Skeletal muscle tissue (tissue), 4 donors: Measurements from ENCODE around the gene AGPAT2. TPM values are rescaled to one million over a fixed set of nuclear protein-coding genes. Genes with fewer than 3 reads are reported as not detected.

Experiments used
- H3K27ac ChIP-seq: one replicate; pipeline ENCODE4 v1.7.0; 2013; ENCODE audit warnings: mild to moderate bottlenecking, low read depth, low read length, inconsistent platforms
- H3K27me3 ChIP-seq, 3 donors: one replicate each; pipeline ENCODE4 v1.7.0; 2013; ENCODE audit warnings: low read length in 3 of 3; ENCODE audit not compliant: control insufficient read depth in 3 of 3, insufficient read depth in 3 of 3
- H3K36me3 ChIP-seq, 3 donors: one replicate each; pipeline ENCODE4 v1.7.0; 2013; ENCODE audit warnings: low read length in 3 of 3; ENCODE audit not compliant: control insufficient read depth in 3 of 3, insufficient read depth in 3 of 3
- H3K4me1 ChIP-seq, 3 donors: one replicate each; pipeline ENCODE4 v1.7.0; 2013; ENCODE audit warnings: low read length in 3 of 3, mild to moderate bottlenecking in 3 of 3; ENCODE audit not compliant: control insufficient read depth in 3 of 3, insufficient read depth in 3 of 3
- H3K4me3 ChIP-seq, 3 donors: one replicate each; pipeline ENCODE4 v1.7.0; 2013; ENCODE audit warnings: low read length in 3 of 3
- H3K9ac ChIP-seq, 3 donors: one replicate each; pipeline ENCODE4 v1.7.0; 2013; ENCODE audit warnings: low read length in 3 of 3, mild to moderate bottlenecking in 3 of 3, moderate library complexity in 2 of 3, low read depth in 1 of 3
- H3K9me3 ChIP-seq, 3 donors: one replicate each; pipeline ENCODE4 v1.7.0; 2013; ENCODE audit warnings: low read length in 3 of 3; ENCODE audit not compliant: control insufficient read depth in 3 of 3
- total RNA-seq: library from RNA; depleted of rRNA; stranded (reverse); fragments of >200 nt; gene quantifications from one replicate; pipeline ENCODE4 v1.2.3, GENCODE V29; 2014
- donor health status: Osteomylitis.

AGPAT2 gene
- total RNA-seq, 1 donor from 2014 or later = 27.1 TPM

DNA sequence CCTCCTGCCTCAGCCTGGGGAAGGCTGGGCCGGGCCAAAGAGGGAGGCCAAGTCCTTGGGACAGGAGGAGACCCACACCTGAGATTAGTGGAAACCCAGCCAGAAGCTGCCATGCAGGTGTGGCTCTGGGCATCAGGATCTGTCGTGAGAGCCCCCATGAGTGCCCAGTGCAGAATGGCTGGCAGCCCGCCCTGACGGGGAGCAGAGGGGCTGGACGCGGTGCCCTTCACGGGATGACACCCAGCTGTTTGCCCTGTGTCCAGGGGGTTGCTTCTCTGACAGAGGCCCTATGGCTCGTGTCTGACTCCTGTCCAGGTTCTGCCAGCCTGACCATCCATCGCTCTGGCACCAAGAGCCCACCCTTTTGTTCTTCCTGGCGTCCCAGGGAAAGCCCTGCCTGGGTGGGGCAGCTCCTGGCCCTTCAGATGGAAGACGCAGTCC is 33.7 kb upstream of the AGPAT2 start:
- Histone ChIP-seq H3K4me1 (peaks cover 13 to 36% (median 30%) of the 10 kb centered on the region in 3 donors), H3K27me3 (peaks cover 3 to 8% (median 7%) of the 10 kb centered on the region in 3 donors), H3K4me3 (no peak overlapping the region), H3K9ac (peak overlapping the region in 1 of 3 donors; percentile 45), H3K27ac (no peak overlapping the region), H3K9me3 (no peaks in the 10 kb centered on the region), H3K36me3 (peaks cover 30 to 36% (median 33%) of the 10 kb centered on the region in 3 donors)

DNA sequence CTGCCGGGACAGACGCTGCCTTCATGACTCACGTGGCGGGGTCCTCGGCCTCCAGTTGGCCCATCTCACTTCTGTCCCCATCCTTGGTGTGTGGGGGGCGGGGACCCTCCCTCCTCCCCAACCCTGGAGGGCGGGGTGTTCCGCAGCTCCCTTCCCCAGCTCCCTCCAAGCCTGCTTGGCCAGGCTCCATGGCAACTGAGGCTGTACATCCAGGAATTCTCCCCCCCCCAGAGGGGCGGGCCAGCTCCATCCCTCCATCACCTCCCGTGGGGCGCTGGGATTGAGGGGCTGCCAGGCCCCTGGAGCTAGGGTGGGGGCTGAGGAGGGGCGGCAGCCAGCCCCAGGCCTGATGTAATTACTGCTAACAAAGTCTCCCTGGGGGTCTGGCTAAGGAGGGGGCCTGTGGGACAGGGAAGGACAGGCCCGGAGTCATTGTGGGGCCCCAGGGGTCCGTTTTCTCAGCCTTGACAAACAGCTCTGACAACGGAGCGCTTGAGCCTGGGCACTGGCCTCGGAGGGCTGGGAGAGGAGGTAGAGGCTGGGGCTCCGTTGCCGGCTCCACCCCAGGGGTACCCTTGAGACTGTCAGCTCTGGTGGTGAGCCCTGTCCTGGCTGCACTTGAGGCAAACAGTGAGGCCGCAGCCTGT is 33.1 kb upstream of the AGPAT2 start:
- Histone ChIP-seq H3K27ac (no peak overlapping the region), H3K36me3 (peaks cover 25 to 31% (median 28%) of the 10 kb centered on the region in 3 donors), H3K9ac (peak overlapping the region in 1 of 3 donors; percentile 25), H3K4me1 (peaks cover 8 to 34% (median 27%) of the 10 kb centered on the region in 3 donors), H3K27me3 (peaks cover 6 to 12% (median 9%) of the 10 kb centered on the region in 3 donors), H3K4me3 (no peak overlapping the region), H3K9me3 (no peaks in the 10 kb centered on the region)

DNA sequence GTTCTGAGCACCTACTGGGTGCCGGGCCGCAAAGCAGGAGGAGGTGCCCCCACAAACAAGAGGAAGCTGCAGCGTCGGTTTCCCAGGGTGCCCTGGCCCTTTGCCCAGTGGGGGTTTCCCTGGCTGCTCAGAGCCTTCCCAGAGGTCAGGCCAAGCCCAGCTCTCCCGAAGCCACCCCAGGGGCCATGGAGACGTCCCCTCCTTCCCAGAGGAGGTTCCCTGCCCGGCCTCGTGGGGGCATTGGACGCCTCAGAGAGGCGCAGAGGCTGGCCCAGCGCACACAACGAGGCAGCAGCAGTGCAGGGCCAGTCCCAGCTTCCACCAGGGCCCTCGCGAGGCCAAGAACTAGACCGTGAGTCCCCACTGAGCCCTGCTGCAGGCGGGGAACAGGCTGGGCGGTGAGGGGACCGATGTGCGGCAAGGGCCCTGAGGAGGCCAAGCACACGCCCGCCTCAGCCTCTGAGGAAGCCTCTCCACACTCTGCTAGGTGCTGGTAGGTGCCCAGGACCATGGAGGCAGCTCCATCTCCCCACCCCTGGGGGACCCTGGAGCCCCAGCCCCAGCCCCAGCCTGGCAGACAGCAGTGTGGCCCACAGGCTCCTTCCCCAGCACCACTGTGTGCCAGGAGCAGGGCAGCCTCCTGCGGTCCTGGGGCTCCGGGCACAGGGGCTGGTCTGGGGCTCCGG is 32.1 kb upstream of the AGPAT2 start:
- no peak overlapping the region for H3K4me3 ChIP-seq
- peaks cover 11 to 40% (median 34%) of the 10 kb centered on the region in 3 donors for H3K4me1 ChIP-seq
- H3K36me3 ChIP-seq = peaks cover 17 to 24% (median 19%) of the 10 kb centered on the region in 3 donors
- no peak overlapping the region for H3K9ac ChIP-seq
- H3K27me3 ChIP-seq = peaks cover 15 to 22% (median 19%) of the 10 kb centered on the region in 3 donors
- H3K27ac ChIP-seq = no peak overlapping the region
- H3K9me3 ChIP-seq = no peaks in the 10 kb centered on the region

DNA sequence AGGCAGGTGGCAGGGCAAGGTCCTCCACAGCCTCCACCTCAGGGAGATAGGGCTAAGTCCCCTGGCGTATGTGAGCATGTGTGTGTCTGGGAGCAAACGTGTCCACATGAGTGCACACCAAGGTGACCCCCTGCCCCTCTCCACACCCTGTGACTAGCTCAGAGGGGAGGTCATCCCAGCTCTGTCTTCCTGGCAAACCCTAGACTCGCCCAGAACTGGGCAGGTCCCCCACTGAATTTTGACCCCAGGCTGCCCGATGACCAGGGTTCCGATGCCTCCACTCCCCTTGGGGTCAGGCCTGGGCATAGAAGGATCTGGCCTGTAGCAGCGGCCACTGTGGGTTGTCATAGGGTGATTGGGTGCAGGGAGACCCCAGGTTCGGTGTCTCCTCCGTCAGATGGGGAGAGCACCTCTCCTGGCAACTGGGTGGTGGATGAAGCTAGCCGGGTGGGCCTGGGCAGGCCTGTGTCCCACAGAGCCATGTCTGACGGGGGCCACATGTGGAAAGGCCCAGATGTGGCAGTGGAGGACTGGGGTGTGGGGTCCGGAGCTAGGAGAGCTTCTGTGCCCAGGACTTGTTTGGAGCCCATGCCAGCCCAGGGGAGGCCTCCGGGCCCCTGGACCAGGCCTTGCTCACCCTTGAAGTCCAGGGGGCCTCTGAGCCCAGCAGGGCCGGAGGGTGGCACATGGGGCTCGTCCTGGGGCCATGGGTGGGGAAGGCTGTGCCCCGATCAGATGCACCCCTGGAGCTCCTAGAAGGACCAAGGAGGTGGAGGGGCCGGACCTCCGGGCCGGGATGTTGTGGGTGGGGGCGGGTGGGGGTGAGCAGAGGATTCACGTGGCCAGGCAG is 31.3 kb upstream of the AGPAT2 start:
- Histone ChIP-seq H3K9me3 (no peaks in the 10 kb centered on the region), H3K27me3 (peaks cover 23 to 30% (median 24%) of the 10 kb centered on the region in 3 donors), H3K36me3 (peaks cover 9 to 16% (median 11%) of the 10 kb centered on the region in 3 donors), H3K27ac (no peak overlapping the region), H3K4me1 (peaks cover 11 to 47% (median 38%) of the 10 kb centered on the region in 3 donors), H3K9ac (no peak overlapping the region), H3K4me3 (no peak overlapping the region)

DNA sequence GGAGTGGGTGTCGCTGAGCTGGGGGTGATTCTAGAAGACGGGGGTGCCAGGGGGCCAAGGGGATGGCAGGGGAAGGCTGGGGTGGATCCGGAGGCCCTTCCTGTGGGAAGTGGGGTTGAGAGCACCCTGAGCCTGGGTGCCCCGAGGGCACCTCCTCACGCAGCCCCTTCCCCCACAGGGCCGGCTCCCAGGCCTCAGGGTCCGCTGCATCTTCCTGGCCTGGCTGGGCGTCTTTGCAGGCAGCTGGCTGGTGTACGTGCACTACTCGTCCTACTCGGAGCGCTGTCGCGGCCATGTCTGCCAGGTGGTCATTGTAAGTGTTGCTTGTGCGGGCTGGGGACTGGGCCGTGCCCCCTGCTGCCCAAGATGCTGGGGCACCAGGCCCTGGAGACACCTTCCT is 30.1 kb upstream of the AGPAT2 start:
- Histone ChIP-seq H3K27me3 (peaks cover 29 to 37% (median 33%) of the 10 kb centered on the region in 3 donors), H3K27ac (no peak overlapping the region), H3K4me3 (no peak overlapping the region), H3K9ac (no peak overlapping the region), H3K9me3 (no peaks in the 10 kb centered on the region), H3K4me1 (peaks cover 11 to 41% (median 40%) of the 10 kb centered on the region in 3 donors), H3K36me3 (peaks cover 0 to 5% (median 0%) of the 10 kb centered on the region in 3 donors)

DNA sequence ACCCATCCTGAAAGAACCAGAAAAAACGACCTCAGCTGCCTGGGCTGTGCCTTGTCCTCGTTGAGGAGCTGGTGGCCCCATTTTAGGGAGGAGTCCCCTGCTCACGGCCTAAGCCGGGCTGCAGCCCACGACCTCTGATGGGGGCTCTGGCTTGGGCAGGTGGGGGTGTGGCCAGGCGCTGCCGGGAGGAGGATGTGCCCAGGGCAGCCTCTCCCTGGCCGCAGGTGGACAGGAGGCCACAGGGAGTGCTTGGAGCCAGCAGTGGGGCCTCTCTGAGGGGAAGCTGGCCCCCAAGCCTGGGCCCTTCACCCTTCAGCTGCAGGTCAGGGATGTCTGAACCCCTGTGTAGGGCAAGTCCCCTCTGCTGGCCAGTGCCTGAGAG is 27.6 kb upstream of the AGPAT2 start:
- H3K4me3 ChIP-seq = no peak overlapping the region
- H3K27me3 ChIP-seq = peaks cover 38 to 44% (median 43%) of the 10 kb centered on the region in 3 donors
- H3K9ac ChIP-seq = peak overlapping the region in 1 of 3 donors; percentile 50

DNA sequence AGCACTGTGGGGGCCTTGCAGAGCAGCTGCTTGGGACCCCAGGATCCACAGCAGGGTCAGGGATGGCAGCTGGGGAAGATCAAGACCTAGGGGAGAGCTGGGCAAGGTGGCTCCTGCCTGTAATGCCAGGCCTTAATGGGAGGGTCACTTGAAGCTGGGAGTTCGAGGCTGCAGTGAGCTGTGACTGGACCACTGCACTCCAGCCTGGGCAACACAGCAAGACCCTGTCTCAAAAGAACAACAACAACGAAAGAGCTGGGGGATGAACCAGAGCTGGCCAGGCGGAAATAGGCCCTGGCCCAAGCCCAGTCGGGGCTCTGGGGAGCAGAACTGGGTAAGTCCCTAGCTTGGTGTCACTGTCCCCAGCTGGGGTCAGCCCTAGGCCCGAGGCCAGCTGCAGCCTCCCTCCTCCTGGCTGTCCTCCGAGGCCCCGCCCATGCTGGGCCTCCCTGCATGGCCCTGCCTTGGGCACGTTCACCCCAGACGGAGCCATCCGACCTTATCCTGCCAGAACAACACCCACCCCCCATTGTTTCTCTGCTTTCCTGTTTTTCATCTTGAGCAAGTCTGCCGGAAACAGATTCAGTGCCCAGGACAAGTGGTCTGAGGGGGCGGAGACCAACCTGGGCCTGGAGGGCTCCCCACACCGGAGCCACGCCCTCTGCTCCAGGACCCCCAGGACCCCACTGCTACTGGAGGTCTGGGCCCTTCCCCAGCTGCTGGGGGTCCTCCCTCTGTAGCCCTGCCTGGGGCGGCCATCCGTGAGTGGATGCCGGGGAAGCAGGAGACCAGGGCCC is 27.0 kb upstream of the AGPAT2 start:
- Histone ChIP-seq H3K36me3 (no peaks in the 10 kb centered on the region), H3K9me3 (no peaks in the 10 kb centered on the region), H3K27me3 (peaks cover 41 to 43% (median 43%) of the 10 kb centered on the region in 3 donors), H3K4me1 (peaks cover 9 to 30% (median 25%) of the 10 kb centered on the region in 3 donors), H3K4me3 (no peak overlapping the region), H3K27ac (no peak overlapping the region), H3K9ac (peak overlapping the region in 1 of 3 donors; percentile 50)

More for the DNA sequence above, 27.6 kb upstream of the AGPAT2 start:
- H3K4me1 ChIP-seq = peaks cover 9 to 32% (median 27%) of the 10 kb centered on the region in 3 donors
- no peaks in the 10 kb centered on the region for H3K9me3 ChIP-seq
- H3K27ac ChIP-seq = no peak overlapping the region
- H3K36me3 ChIP-seq = no peaks in the 10 kb centered on the region

DNA sequence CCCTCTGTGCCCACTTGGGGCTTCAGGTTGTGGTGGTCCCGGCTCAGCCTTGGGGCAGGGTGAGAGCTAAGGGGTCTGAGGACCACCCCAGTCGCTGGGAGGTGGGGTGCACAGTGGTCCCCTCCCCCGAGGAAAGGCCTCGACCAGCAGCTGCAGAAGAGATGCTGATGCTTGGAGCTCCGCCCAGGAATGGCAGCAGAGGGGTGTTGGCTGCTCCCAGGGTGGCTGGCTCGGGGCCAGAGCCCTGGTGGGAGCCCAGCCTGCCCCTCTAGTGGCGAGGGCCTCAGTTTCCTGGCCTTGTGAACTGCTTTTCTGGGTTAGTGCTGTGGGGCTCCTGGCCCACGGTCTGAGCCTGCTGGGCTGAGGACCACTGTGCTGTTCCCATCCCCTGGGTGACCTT is 26.3 kb upstream of the AGPAT2 start:
- Histone ChIP-seq H3K4me3 (peak overlapping the region in 2 of 3 donors; percentile 13 to 14), H3K4me1 (peaks cover 9 to 27% (median 23%) of the 10 kb centered on the region in 3 donors), H3K27me3 (peaks cover 41 to 43% (median 41%) of the 10 kb centered on the region in 3 donors), H3K27ac (no peak overlapping the region), H3K36me3 (no peaks in the 10 kb centered on the region), H3K9ac (peak overlapping the region in 1 of 3 donors; percentile 45), H3K9me3 (no peaks in the 10 kb centered on the region)
